ENCODE results near the gene KRTAP5-11.

DNA sequence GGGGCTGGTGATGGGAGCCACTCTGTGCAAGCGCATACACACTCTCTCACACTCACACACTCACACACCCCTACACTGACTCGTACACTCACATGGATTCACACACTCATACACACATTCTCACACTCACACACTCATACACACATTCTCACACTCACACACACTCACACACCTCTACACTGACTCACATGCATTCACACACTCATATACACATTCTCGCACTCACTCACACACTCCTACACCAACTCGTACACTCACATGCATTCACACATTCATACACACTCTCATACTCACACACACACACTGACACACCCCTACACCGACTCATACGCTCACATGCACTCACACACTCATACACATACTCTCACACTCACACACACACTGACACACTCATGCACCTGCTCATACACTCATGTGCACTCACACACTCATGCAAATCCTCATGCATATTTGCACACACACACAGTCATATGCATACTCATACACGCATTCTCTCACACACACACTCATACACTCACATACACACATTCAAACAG, 5.1 kb downstream of the KRTAP5-11 start:
- TF ChIP-seq ZFP3 (CRISPR knock-in tag; IDR thresholded peaks at IDR 0.05) (no peak), TOX (CRISPR knock-in tag; IDR thresholded peaks at IDR 0.05; ENCODE audit: borderline replicate concordance) (no peak), BACH2 (CRISPR knock-in tag; IDR thresholded peaks at IDR 0.05; ENCODE audit: borderline replicate concordance) (no peak)
- TF ChIP-seq, protein P1, sequence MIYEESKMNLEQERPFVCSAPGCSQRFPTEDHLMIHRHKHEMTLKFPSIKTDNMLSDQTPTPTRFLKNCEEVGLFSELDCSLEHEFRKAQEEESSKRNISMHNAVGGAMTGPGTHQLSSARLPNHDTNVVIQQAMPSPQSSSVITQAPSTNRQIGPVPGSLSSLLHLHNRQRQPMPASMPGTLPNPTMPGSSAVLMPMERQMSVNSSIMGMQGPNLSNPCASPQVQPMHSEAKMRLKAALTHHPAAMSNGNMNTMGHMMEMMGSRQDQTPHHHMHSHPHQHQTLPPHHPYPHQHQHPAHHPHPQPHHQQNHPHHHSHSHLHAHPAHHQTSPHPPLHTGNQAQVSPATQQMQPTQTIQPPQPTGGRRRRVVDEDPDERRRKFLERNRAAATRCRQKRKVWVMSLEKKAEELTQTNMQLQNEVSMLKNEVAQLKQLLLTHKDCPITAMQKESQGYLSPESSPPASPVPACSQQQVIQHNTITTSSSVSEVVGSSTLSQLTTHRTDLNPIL (CRISPR knock-in tag; IDR thresholded peaks at IDR 0.05; ENCODE audit: low read depth): no peak

All from SK-N-SH treated with all-trans-retinoic acid at 6 μM for 48 hours (cell line).